Cardiac muscle cell (in vitro differentiated cells and primary cell): Measurements from ENCODE around the gene MIPEP. TPM values are rescaled to one million over a fixed set of nuclear protein-coding genes. Genes with fewer than 3 reads are reported as not detected.

Experiments used
- DNase-seq, 2 donors: peaks; one replicate each; pipeline versions ENCODE4 v3.0.0 to v3.0.0-alpha.2; 2010 to 2017; ENCODE audit warnings: low read depth in 1 of 2, low spot score in 1 of 2
- H3K27ac ChIP-seq: fragments of 200-600 bp; sonication (generic); 2 replicates; pipeline ENCODE4 v1.5.1; 2016
- H3K27me3 ChIP-seq: fragments of 200-600 bp; sonication (generic); 2 replicates; pipeline ENCODE4 v1.6.0; 2016; ENCODE audit warnings: control low read depth
- H3K36me3 ChIP-seq: fragments of 200-600 bp; sonication (generic); 2 replicates; pipeline ENCODE4 v1.5.1; 2016; ENCODE audit warnings: control low read depth
- H3K4me1 ChIP-seq: fragments of 200-600 bp; sonication (generic); 2 replicates; pipeline ENCODE4 v1.8.1; 2017; ENCODE audit warnings: low read depth, mild to moderate bottlenecking, mixed run types
- H3K4me3 ChIP-seq: fragments of 200-600 bp; sonication (generic); 2 replicates; pipeline ENCODE4 v1.5.1; 2016; ENCODE audit warnings: mild to moderate bottlenecking
- H3K9me3 ChIP-seq: fragments of 200-600 bp; sonication (generic); 2 replicates; pipeline ENCODE4 v1.5.1; 2017; ENCODE audit warnings: low read depth, mild to moderate bottlenecking, control low read depth
- polyA plus RNA-seq: library from polyadenylated mRNA; unstranded; fragments of >200 nt; fragmentation: Nextera tagmentation; extraction: Ambion mirVana; gene quantifications from 2 replicates; pipeline ENCODE4 v1.2.1, GENCODE V29; 2016
- total RNA-seq: library from RNA; depleted of rRNA; stranded (reverse); fragments of >200 nt; gene quantifications from 2 replicates; pipeline ENCODE4 v1.2.3, GENCODE V29; 2016
- TF ChIP-seq, protein P1 (sequence below): IDR thresholded peaks from 2 replicates; pipeline ENCODE4 v1.5.1; 2012; ENCODE audit warnings: low read depth, mild to moderate bottlenecking, low read length

Gene MIPEP
- total and polyA plus RNA-seq, 2 experiments from 2014 or later = 12.5 to 22.9 TPM

- H3K9me3 ChIP-seq = no peaks in the 10 kb centered on the region
- peaks cover 3% of the 10 kb centered on the region for H3K4me1 ChIP-seq
- DNase-seq = no peak
- TF ChIP-seq, protein P1, sequence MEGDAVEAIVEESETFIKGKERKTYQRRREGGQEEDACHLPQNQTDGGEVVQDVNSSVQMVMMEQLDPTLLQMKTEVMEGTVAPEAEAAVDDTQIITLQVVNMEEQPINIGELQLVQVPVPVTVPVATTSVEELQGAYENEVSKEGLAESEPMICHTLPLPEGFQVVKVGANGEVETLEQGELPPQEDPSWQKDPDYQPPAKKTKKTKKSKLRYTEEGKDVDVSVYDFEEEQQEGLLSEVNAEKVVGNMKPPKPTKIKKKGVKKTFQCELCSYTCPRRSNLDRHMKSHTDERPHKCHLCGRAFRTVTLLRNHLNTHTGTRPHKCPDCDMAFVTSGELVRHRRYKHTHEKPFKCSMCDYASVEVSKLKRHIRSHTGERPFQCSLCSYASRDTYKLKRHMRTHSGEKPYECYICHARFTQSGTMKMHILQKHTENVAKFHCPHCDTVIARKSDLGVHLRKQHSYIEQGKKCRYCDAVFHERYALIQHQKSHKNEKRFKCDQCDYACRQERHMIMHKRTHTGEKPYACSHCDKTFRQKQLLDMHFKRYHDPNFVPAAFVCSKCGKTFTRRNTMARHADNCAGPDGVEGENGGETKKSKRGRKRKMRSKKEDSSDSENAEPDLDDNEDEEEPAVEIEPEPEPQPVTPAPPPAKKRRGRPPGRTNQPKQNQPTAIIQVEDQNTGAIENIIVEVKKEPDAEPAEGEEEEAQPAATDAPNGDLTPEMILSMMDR = no peak
- H3K27me3 ChIP-seq = no peaks in the 10 kb centered on the region
- no peaks in the 10 kb centered on the region for H3K36me3 ChIP-seq
- H3K27ac ChIP-seq = peak overlapping the region; percentile 51
- H3K4me3 ChIP-seq = no peak overlapping the region
These were observed 99.4 kb downstream of the MIPEP start for GRCh38 chr13:23789576-23790346.

DNA sequence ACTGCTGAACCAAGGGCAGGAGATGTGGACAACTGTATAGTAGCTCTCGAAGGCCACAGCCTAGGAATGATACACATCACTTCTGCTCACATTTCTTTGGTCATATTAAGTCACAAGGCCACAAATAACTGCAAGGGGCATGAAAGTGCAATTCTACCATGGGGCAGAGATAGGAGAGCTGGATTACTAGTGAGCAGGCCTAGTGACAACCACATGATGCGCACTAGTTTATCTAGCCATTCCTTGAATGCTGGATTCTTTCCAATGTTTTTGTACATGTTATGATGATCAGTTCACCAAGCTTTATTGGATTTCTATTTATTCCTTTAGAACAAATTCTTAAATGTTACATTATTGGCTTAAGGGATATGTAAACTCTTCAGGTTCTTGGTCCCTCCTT is 100.7 kb downstream of the MIPEP start:
- TF ChIP-seq, protein P1 = no peak

GRCh38 chr13:23787464-23787863 is 101.7 kb downstream of the MIPEP start:
- TF ChIP-seq, protein P1 = no peak
- Histone ChIP-seq H3K9me3 (no peaks in the 10 kb centered on the region), H3K27me3 (no peaks in the 10 kb centered on the region), H3K36me3 (no peaks in the 10 kb centered on the region), H3K27ac (no peak overlapping the region), H3K4me1 (no peaks in the 10 kb centered on the region), H3K4me3 (no peak overlapping the region)
- no peak for DNase-seq

More for the DNA sequence above, 100.7 kb downstream of the MIPEP start:
- H3K4me1 ChIP-seq = no peaks in the 10 kb centered on the region
- no peak overlapping the region for H3K4me3 ChIP-seq
- H3K27ac ChIP-seq = no peak overlapping the region
- H3K36me3 ChIP-seq = no peaks in the 10 kb centered on the region
- no peaks in the 10 kb centered on the region for H3K9me3 ChIP-seq
- no peaks in the 10 kb centered on the region for H3K27me3 ChIP-seq
- DNase-seq = no peak

DNA sequence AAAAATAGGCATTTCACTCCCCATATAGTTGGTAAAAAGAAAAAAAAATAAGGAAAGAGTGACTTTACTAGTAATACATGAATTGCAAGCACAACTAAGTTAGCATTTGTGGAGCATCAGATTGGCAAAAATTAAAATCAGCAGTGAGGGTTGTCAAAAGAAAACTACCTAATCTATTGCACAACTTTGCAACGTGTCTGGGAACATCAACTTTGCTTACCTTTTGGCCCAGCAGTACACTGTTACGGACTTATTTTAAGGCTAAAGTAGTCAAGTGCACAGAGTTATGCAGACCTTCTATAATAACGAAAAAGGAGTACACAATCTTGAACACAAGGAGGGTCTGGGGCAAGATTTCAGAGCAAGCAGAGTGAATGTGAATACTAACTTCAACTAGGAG is 102.6 kb downstream of the MIPEP start:
- no peak for DNase-seq
- TF ChIP-seq, protein P1 = no peak
- no peak overlapping the region for H3K27ac ChIP-seq
- H3K9me3 ChIP-seq = no peaks in the 10 kb centered on the region
- H3K36me3 ChIP-seq = no peaks in the 10 kb centered on the region
- H3K4me1 ChIP-seq = no peaks in the 10 kb centered on the region
- no peak overlapping the region for H3K4me3 ChIP-seq
- no peaks in the 10 kb centered on the region for H3K27me3 ChIP-seq

DNA sequence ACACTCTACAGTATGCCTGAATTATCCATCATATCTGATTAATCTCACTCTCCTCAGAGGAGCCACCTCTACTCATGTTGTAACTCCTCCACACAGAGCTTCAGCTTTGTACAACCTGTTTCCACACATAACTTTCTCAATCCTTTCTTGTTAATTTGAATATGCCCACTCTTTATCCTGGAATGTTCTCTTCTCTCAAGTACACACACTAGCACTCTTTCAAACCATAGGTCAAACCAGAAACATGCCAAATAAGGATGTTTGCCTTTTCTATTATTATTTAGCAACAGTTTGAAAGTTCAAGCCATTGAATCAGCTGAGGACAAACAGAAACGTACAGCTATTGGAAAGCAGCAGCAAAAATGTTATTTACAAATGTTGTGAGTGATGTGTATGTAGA is 110.3 kb downstream of the MIPEP start:
- H3K36me3 ChIP-seq = no peaks in the 10 kb centered on the region
- peak in 1 of 2 donors; percentile 61 for DNase-seq
- H3K9me3 ChIP-seq = no peaks in the 10 kb centered on the region
- no peak overlapping the region for H3K27ac ChIP-seq
- TF ChIP-seq, protein P1 = no peak
- no peaks in the 10 kb centered on the region for H3K27me3 ChIP-seq
- no peaks in the 10 kb centered on the region for H3K4me1 ChIP-seq
- no peak overlapping the region for H3K4me3 ChIP-seq
